Measurements from ENCODE around the gene SYT3.

Gene SYT3

GRCh38 chr19:50636317-50637085, 3.2 kb downstream of the SYT3 start:
- Histone ChIP-seq H3K36me3 (ENCODE audit: insufficient read depth, insufficient read length, low read length) (no peaks in the 10 kb centered on the region), H3K9me3 (ENCODE audit: insufficient read depth, low read length) (peaks cover 6% of the 10 kb centered on the region; the same call in 1 of the 2 replicates)

GRCh38 chr19:50633973-50634372, 5.7 kb downstream of the SYT3 start:
- no peaks in the 10 kb centered on the region for H3K36me3 ChIP-seq (ENCODE audit: insufficient read depth, insufficient read length, low read length)
- peaks cover 17% of the 10 kb centered on the region for H3K27me3 ChIP-seq (ENCODE audit: insufficient read depth, insufficient read length)
- no peak overlapping the region for H3K4me3 ChIP-seq (ENCODE audit: insufficient read length, low read depth)
- H3K9me3 ChIP-seq (ENCODE audit: insufficient read depth, low read length), result peaks cover 6% of the 10 kb centered on the region; the same call in 1 of the 2 replicates
- no peak for DNase-seq (ENCODE audit: low read depth, low spot score)
- H3K9ac ChIP-seq (ENCODE audit: insufficient read length, low read depth), result no peak overlapping the region
- TF ChIP-seq YY1 (IDR thresholded peaks at IDR 0.05; ENCODE audit: insufficient read depth, insufficient read length) (no peak), SUZ12 (IDR thresholded peaks at IDR 0.05; ENCODE audit: extremely low read depth, insufficient read depth, insufficient read length) (no peak), ZNF274 (IDR thresholded peaks at IDR 0.05; ENCODE audit: low read depth, low read length) (no peak)
- peaks cover 8% of the 10 kb centered on the region for H3K4me1 ChIP-seq (ENCODE audit: insufficient read depth, insufficient read length)

More at GRCh38 chr19:50636317-50637085, 3.2 kb downstream of the SYT3 start:
- Histone ChIP-seq H3K4me1 (ENCODE audit: insufficient read depth, insufficient read length) (peaks cover 1% of the 10 kb centered on the region), H3K4me3 (ENCODE audit: insufficient read length, low read depth) (no peak overlapping the region), H3K9ac (ENCODE audit: insufficient read length, low read depth) (no peak overlapping the region), H3K27me3 (ENCODE audit: insufficient read depth, insufficient read length) (peaks cover 17% of the 10 kb centered on the region)
- TF ChIP-seq SUZ12 (IDR thresholded peaks at IDR 0.05; ENCODE audit: extremely low read depth, insufficient read depth, insufficient read length) (no peak), YY1 (IDR thresholded peaks at IDR 0.05; ENCODE audit: insufficient read depth, insufficient read length) (no peak), ZNF274 (IDR thresholded peaks at IDR 0.05; ENCODE audit: low read depth, low read length) (no peak)
- DNase-seq (ENCODE audit: low read depth, low spot score), result no peak

GRCh38 chr19:50633359-50633758, 6.3 kb downstream of the SYT3 start:
- no peak overlapping the region for H3K9ac ChIP-seq (ENCODE audit: insufficient read length, low read depth)
- peaks cover 6% of the 10 kb centered on the region; the same call in 1 of the 2 replicates for H3K9me3 ChIP-seq (ENCODE audit: insufficient read depth, low read length)
- no peak overlapping the region for H3K4me3 ChIP-seq (ENCODE audit: insufficient read length, low read depth)
- H3K27me3 ChIP-seq (ENCODE audit: insufficient read depth, insufficient read length), result peaks cover 11% of the 10 kb centered on the region
- no peaks in the 10 kb centered on the region for H3K36me3 ChIP-seq (ENCODE audit: insufficient read depth, insufficient read length, low read length)
- TF ChIP-seq ZNF274 (IDR thresholded peaks at IDR 0.05; ENCODE audit: low read depth, low read length) (no peak), YY1 (IDR thresholded peaks at IDR 0.05; ENCODE audit: insufficient read depth, insufficient read length) (no peak), SUZ12 (IDR thresholded peaks at IDR 0.05; ENCODE audit: extremely low read depth, insufficient read depth, insufficient read length) (no peak)
- no peak for DNase-seq (ENCODE audit: low read depth, low spot score)
- peaks cover 8% of the 10 kb centered on the region for H3K4me1 ChIP-seq (ENCODE audit: insufficient read depth, insufficient read length)

GRCh38 chr19:50632151-50632835, 7.4 kb downstream of the SYT3 start:
- no peak for TF ChIP-seq ZNF274 (IDR thresholded peaks at IDR 0.05; ENCODE audit: low read depth, low read length)
- no peak for TF ChIP-seq YY1 (IDR thresholded peaks at IDR 0.05; ENCODE audit: insufficient read depth, insufficient read length)
- no peak for TF ChIP-seq SUZ12 (IDR thresholded peaks at IDR 0.05; ENCODE audit: extremely low read depth, insufficient read depth, insufficient read length)
- Histone ChIP-seq H3K4me1 (ENCODE audit: insufficient read depth, insufficient read length) (peaks cover 8% of the 10 kb centered on the region), H3K9me3 (ENCODE audit: insufficient read depth, low read length) (peaks cover 6% of the 10 kb centered on the region; the same call in 1 of the 2 replicates), H3K9ac (ENCODE audit: insufficient read length, low read depth) (no peak overlapping the region), H3K27me3 (ENCODE audit: insufficient read depth, insufficient read length) (peaks cover under 1% of the 10 kb centered on the region), H3K4me3 (ENCODE audit: insufficient read length, low read depth) (no peak overlapping the region), H3K36me3 (ENCODE audit: insufficient read depth, insufficient read length, low read length) (no peaks in the 10 kb centered on the region)
- DNase-seq (ENCODE audit: low read depth, low spot score), result no peak

GRCh38 chr19:50629801-50630200, 9.9 kb downstream of the SYT3 start:
- TF ChIP-seq YY1 (IDR thresholded peaks at IDR 0.05; ENCODE audit: insufficient read depth, insufficient read length), result no peak
- TF ChIP-seq ZNF274 (IDR thresholded peaks at IDR 0.05; ENCODE audit: low read depth, low read length), result no peak

GRCh38 chr19:50629194-50629593, 10.5 kb downstream of the SYT3 start:
- no peaks in the 10 kb centered on the region for H3K9me3 ChIP-seq (ENCODE audit: insufficient read depth, low read length)

More at GRCh38 chr19:50629801-50630200, 9.9 kb downstream of the SYT3 start:
- no peaks in the 10 kb centered on the region for H3K27me3 ChIP-seq (ENCODE audit: insufficient read depth, insufficient read length)
- no peak overlapping the region for H3K4me3 ChIP-seq (ENCODE audit: insufficient read length, low read depth)
- no peaks in the 10 kb centered on the region for H3K36me3 ChIP-seq (ENCODE audit: insufficient read depth, insufficient read length, low read length)
- no peak overlapping the region for H3K9ac ChIP-seq (ENCODE audit: insufficient read length, low read depth)
- H3K4me1 ChIP-seq (ENCODE audit: insufficient read depth, insufficient read length), result peaks cover 8% of the 10 kb centered on the region
- H3K9me3 ChIP-seq (ENCODE audit: insufficient read depth, low read length), result no peaks in the 10 kb centered on the region
- no peak for DNase-seq (ENCODE audit: low read depth, low spot score)

GRCh38 chr19:50628551-50628950, 11.1 kb downstream of the SYT3 start:
- H3K36me3 ChIP-seq (ENCODE audit: insufficient read depth, insufficient read length, low read length), result no peaks in the 10 kb centered on the region
- no peaks in the 10 kb centered on the region for H3K9me3 ChIP-seq (ENCODE audit: insufficient read depth, low read length)
- no peak overlapping the region for H3K4me3 ChIP-seq (ENCODE audit: insufficient read length, low read depth)
- DNase-seq (ENCODE audit: low read depth, low spot score), result no peak
- no peaks in the 10 kb centered on the region for H3K27me3 ChIP-seq (ENCODE audit: insufficient read depth, insufficient read length)
- peaks cover 8% of the 10 kb centered on the region for H3K4me1 ChIP-seq (ENCODE audit: insufficient read depth, insufficient read length)
- TF ChIP-seq SUZ12 (IDR thresholded peaks at IDR 0.05; ENCODE audit: extremely low read depth, insufficient read depth, insufficient read length) (no peak), ZNF274 (IDR thresholded peaks at IDR 0.05; ENCODE audit: low read depth, low read length) (no peak), YY1 (IDR thresholded peaks at IDR 0.05; ENCODE audit: insufficient read depth, insufficient read length) (no peak)
- no peak overlapping the region for H3K9ac ChIP-seq (ENCODE audit: insufficient read length, low read depth)

More at GRCh38 chr19:50629194-50629593, 10.5 kb downstream of the SYT3 start:
- TF ChIP-seq ZNF274 (IDR thresholded peaks at IDR 0.05; ENCODE audit: low read depth, low read length), result no peak
- TF ChIP-seq YY1 (IDR thresholded peaks at IDR 0.05; ENCODE audit: insufficient read depth, insufficient read length), result no peak
- TF ChIP-seq SUZ12 (IDR thresholded peaks at IDR 0.05; ENCODE audit: extremely low read depth, insufficient read depth, insufficient read length), result no peak
- DNase-seq (ENCODE audit: low read depth, low spot score), result no peak
- H3K36me3 ChIP-seq (ENCODE audit: insufficient read depth, insufficient read length, low read length), result no peaks in the 10 kb centered on the region
- H3K27me3 ChIP-seq (ENCODE audit: insufficient read depth, insufficient read length), result no peaks in the 10 kb centered on the region
- no peak overlapping the region for H3K9ac ChIP-seq (ENCODE audit: insufficient read length, low read depth)
- peaks cover 8% of the 10 kb centered on the region for H3K4me1 ChIP-seq (ENCODE audit: insufficient read depth, insufficient read length)
- H3K4me3 ChIP-seq (ENCODE audit: insufficient read length, low read depth), result no peak overlapping the region
